CD4-positive, alpha-beta memory T cell (primary cell): Measurements from ENCODE around the gene C1QL4. TPM values are rescaled to one million over a fixed set of nuclear protein-coding genes. Genes with fewer than 3 reads are reported as not detected.
"Not testable (repeated sequence)": the region's sequence is repeated elsewhere in the genome, so short reads cannot be mapped to it uniquely, and the experiment has no call there.

ENCODE experiments used
- CTCF ChIA-PET: fragments of 350-600 bp; sonication (Branson Sonifier 250); formaldehyde crosslinking; loops from one replicate; lab custom pipeline; 2021; ENCODE audit warnings: inconsistent platforms; ENCODE audit not compliant: partially characterized antibody; lab: Charles Lee
- POLR2A ChIA-PET: fragments of 350-600 bp; sonication (Branson Sonifier 250); formaldehyde crosslinking; loops from one replicate; lab custom pipeline; 2021; ENCODE audit not compliant: partially characterized antibody; lab: Charles Lee
- DNase-seq, 5 donors: peaks; one replicate each; pipeline versions ENCODE4 v3.0.0 to v3.0.0-alpha.2; 2020 to 2022; ENCODE audit warnings: mixed read lengths in 1 of 5
- H3K27ac ChIP-seq: one replicate; pipeline ENCODE4 v1.7.0; 2013; ENCODE audit warnings: low read depth, low read length
- H3K27me3 ChIP-seq: 2 replicates; pipeline ENCODE4 v1.7.0; 2013; ENCODE audit warnings: mild to moderate bottlenecking, low read length, moderate library complexity; ENCODE audit not compliant: insufficient read depth
- H3K36me3 ChIP-seq: 2 replicates; pipeline ENCODE4 v1.7.0; 2013; ENCODE audit warnings: mild to moderate bottlenecking, low read length, moderate library complexity; ENCODE audit not compliant: insufficient read depth
- H3K4me1 ChIP-seq: 2 replicates; pipeline ENCODE4 v1.7.0; 2013; ENCODE audit warnings: mild to moderate bottlenecking, low read length, moderate library complexity; ENCODE audit not compliant: insufficient read depth
- H3K4me3 ChIP-seq, 2 donors: one replicate each; pipeline ENCODE4 v1.7.0; 2013; ENCODE audit warnings: low read length in 2 of 2, mild to moderate bottlenecking in 1 of 2
- H3K9me3 ChIP-seq, 2 donors: one replicate each; pipeline ENCODE4 v1.7.0; 2013; ENCODE audit warnings: low read length in 2 of 2, control low read depth in 1 of 2; ENCODE audit not compliant: control insufficient read depth in 1 of 2
- H3K27ac Mint-ChIP-seq, 7 donors: one replicate each; pipeline ENCODE4 v1.8.0; 2020 to 2021; ENCODE audit warnings: mixed read lengths in 7 of 7, mild to moderate bottlenecking in 6 of 7, inconsistent platforms in 3 of 7, moderate library complexity in 3 of 7
- H3K27me3 Mint-ChIP-seq, 2 donors: one replicate each; pipeline ENCODE4 v1.8.0; 2020 to 2021; ENCODE audit warnings: mixed read lengths in 2 of 2
- H3K36me3 Mint-ChIP-seq, 2 donors: one replicate each; pipeline ENCODE4 v1.8.0; 2020 to 2021; ENCODE audit warnings: mixed read lengths in 2 of 2, inconsistent platforms in 1 of 2, mild to moderate bottlenecking in 1 of 2
- H3K4me1 Mint-ChIP-seq, 4 donors: one replicate each; pipeline ENCODE4 v1.8.0; 2020 to 2021; ENCODE audit warnings: mixed read lengths in 4 of 4, mild to moderate bottlenecking in 1 of 4
- H3K4me3 Mint-ChIP-seq, 8 donors: one replicate each; pipeline ENCODE4 v1.8.0; 2020 to 2021; ENCODE audit warnings: mixed read lengths in 8 of 8, mild to moderate bottlenecking in 7 of 8, moderate library complexity in 6 of 8, inconsistent platforms in 3 of 8
- H3K9me3 Mint-ChIP-seq, 8 donors: one replicate each; pipeline ENCODE4 v1.8.0; 2020 to 2021; ENCODE audit warnings: mixed read lengths in 8 of 8, mild to moderate bottlenecking in 5 of 8, inconsistent platforms in 3 of 8, moderate library complexity in 1 of 8
- intact Hi-C: fragments of 100-400 bp; cut with micrococcal nuclease; formaldehyde crosslinking; loops from one replicate; pipeline ENCODE4 v1.15.1; 2023
- polyA plus RNA-seq, 2 donors: library from polyadenylated mRNA; unstranded; fragments of 300-500 nt; fragmentation: Illumina TruSeq; gene quantifications; one replicate each; pipeline ENCODE4 v1.2.3, GENCODE V29; 2021
- total RNA-seq, 2 experiments: library from RNA; stranded (reverse); gene quantifications; one replicate each; pipeline ENCODE4 v1.2.3, GENCODE V29; 2021

The C1QL4 gene
- total RNA-seq: not detected
- not detected for polyA plus RNA-seq

- peak within 1 kb of the TSS in 2 of 7 donors; percentile 24 to 52 for H3K27ac Mint-ChIP-seq
- intact Hi-C loops: loop anchor here (1.0 kb wide), 2 partner anchors 14 to 49 kb away; partner anchors contain the start of gene TROAP
- Histone ChIP-seq H3K4me3 (peak within 1 kb of the TSS in 1 of 2 donors; percentile 43), H3K4me1 (peaks cover 22% of the 10 kb centered on the region), H3K36me3 (no peaks in the 10 kb centered on the region), H3K27me3 (peaks cover 37% of the 10 kb centered on the region), H3K27ac (no peak within 1 kb of the TSS), H3K9me3 (no peaks in the 10 kb centered on the region)
- H3K27me3 Mint-ChIP-seq: peaks cover 41 to 63% of the 10 kb centered on the region in 2 donors
- DNase-seq: peak; percentile 81 to 87 (median 81)
- H3K36me3 Mint-ChIP-seq: no peaks in the 10 kb centered on the region
- H3K4me3 Mint-ChIP-seq: peak within 1 kb of the TSS; percentile 13 to 86 (median 70)
- H3K9me3 Mint-ChIP-seq: peaks cover 0 to 1% (median 0%) of the 10 kb centered on the region in 8 donors
- ChIA-PET CTCF (interaction anchor here (0.6 to 6.1 kb wide), 9 partner anchors 11 to 772 kb away, joined by 3 to 67 read pairs (median 7); partner anchors contain the start of genes DNAJC22 and TROAP), POLR2A (interaction anchor here (0.6 to 1.5 kb wide), 4 partner anchors 10 to 73 kb away, joined by 3 read pairs; partner anchors contain the start of genes DNAJC22 and SPATS2)
- peaks cover 16 to 41% (median 23%) of the 10 kb centered on the region in 4 donors for H3K4me1 Mint-ChIP-seq
Observed at GRCh38 chr12:49336645-49337584, at the start of gene C1QL4. Gene C1QL4, minus strand, starts transcription at chr12:49337188. Its CDS starts 711 bp downstream, at chr12:49336477.

GRCh38 chr12:49380184-49380583 lies 43.2 kb upstream of the C1QL4 start:
- H3K4me1 Mint-ChIP-seq, POLR2A ChIA-PET, DNase-seq, H3K9me3 Mint-ChIP-seq, H3K36me3 Mint-ChIP-seq, H3K36me3 ChIP-seq, H3K27me3 Mint-ChIP-seq, H3K27ac ChIP-seq, intact Hi-C loops, H3K4me3 ChIP-seq, H3K27me3 ChIP-seq, H3K9me3 ChIP-seq, H3K4me1 ChIP-seq, H3K4me3 Mint-ChIP-seq: not testable (repeated sequence)
- CTCF ChIA-PET: interaction anchor here (1.7 kb wide), 1 partner anchor 22 kb away, joined by 6 read pairs; no protein-coding TSS in a partner anchor
- H3K27ac Mint-ChIP-seq: peak overlapping the region in 1 of 7 donors; percentile 13

GRCh38 chr12:49377386-49377785 lies 40.4 kb upstream of the C1QL4 start:
- Histone ChIP-seq H3K36me3 (no peaks in the 10 kb centered on the region), H3K4me1 (no peaks in the 10 kb centered on the region), H3K27ac (no peak overlapping the region), H3K4me3 (no peak overlapping the region), H3K9me3 (no peaks in the 10 kb centered on the region), H3K27me3 (no peaks in the 10 kb centered on the region)
- DNase-seq: no peak
- Mint-ChIP-seq H3K9me3 (no peaks in the 10 kb centered on the region), H3K36me3 (peaks cover 0 to 4% of the 10 kb centered on the region in 2 donors), H3K4me1 (peaks cover 0 to 4% (median 2%) of the 10 kb centered on the region in 4 donors), H3K27me3 (no peaks in the 10 kb centered on the region), H3K27ac (no peak overlapping the region), H3K4me3 (no peak overlapping the region)
- ChIA-PET POLR2A (interaction anchor here (1.6 kb wide), 1 partner anchor 10 kb away, joined by 7 read pairs; the partner anchor contains the start of gene SPATS2), CTCF (interaction anchor here (1.2 kb wide), 1 partner anchor 18 kb away, joined by 4 read pairs; no protein-coding TSS in a partner anchor)
- intact Hi-C loops: no loop called here

GRCh38 chr12:49375406-49375805 lies 38.4 kb upstream of the C1QL4 start:
- ChIA-PET CTCF (interaction anchor here (0.7 to 1.5 kb wide), 4 partner anchors 9 to 28 kb away, joined by 3 to 7 read pairs (median 4); partner anchors contain the start of genes DNAJC22 and SPATS2), POLR2A (interaction anchor here (1.3 kb wide), 1 partner anchor 9 kb away, joined by 8 read pairs; the partner anchor contains the start of gene SPATS2)
- intact Hi-C loops: no loop called here
- Histone ChIP-seq H3K9me3 (no peaks in the 10 kb centered on the region), H3K27ac (no peak overlapping the region), H3K27me3 (no peaks in the 10 kb centered on the region), H3K4me3 (no peak overlapping the region), H3K36me3 (no peaks in the 10 kb centered on the region), H3K4me1 (no peaks in the 10 kb centered on the region)
- H3K36me3 Mint-ChIP-seq: peaks cover 0 to 4% of the 10 kb centered on the region in 2 donors
- no peak for DNase-seq
- H3K9me3 Mint-ChIP-seq: no peaks in the 10 kb centered on the region
- no peaks in the 10 kb centered on the region for H3K27me3 Mint-ChIP-seq
- peaks cover 0 to 4% (median 2%) of the 10 kb centered on the region in 4 donors for H3K4me1 Mint-ChIP-seq
- H3K4me3 Mint-ChIP-seq: no peak overlapping the region
- no peak overlapping the region for H3K27ac Mint-ChIP-seq

GRCh38 chr12:49370539-49370938 lies 33.6 kb upstream of the C1QL4 start:
- intact Hi-C loops: no loop called here
- Mint-ChIP-seq H3K4me1 (peaks cover 18 to 37% (median 27%) of the 10 kb centered on the region in 4 donors), H3K9me3 (no peaks in the 10 kb centered on the region), H3K27ac (peak overlapping the region in 2 of 7 donors; percentile 11 to 37), H3K27me3 (peaks cover 0 to 1% of the 10 kb centered on the region in 2 donors), H3K36me3 (peaks cover 4 to 5% of the 10 kb centered on the region in 2 donors), H3K4me3 (no peak overlapping the region)
- no peak overlapping the region for H3K27ac ChIP-seq
- DNase-seq: no peak
- CTCF ChIA-PET: interaction anchor here (1.0 to 6.7 kb wide), 3 partner anchors 13 to 23 kb away, joined by 3 to 70 read pairs (median 4); no protein-coding TSS in a partner anchor
- H3K4me3 ChIP-seq: no peak overlapping the region
- no peaks in the 10 kb centered on the region for H3K36me3 ChIP-seq
- H3K27me3 ChIP-seq: no peaks in the 10 kb centered on the region
- no peaks in the 10 kb centered on the region for H3K9me3 ChIP-seq
- peaks cover 19% of the 10 kb centered on the region for H3K4me1 ChIP-seq
- POLR2A ChIA-PET: interaction anchor here (0.6 kb wide), 1 partner anchor 167 kb away, joined by 3 read pairs; no protein-coding TSS in a partner anchor

- Mint-ChIP-seq H3K4me1 (peaks cover 19 to 37% (median 28%) of the 10 kb centered on the region in 4 donors), H3K9me3 (no peaks in the 10 kb centered on the region), H3K4me3 (peak overlapping the region in 3 of 8 donors; percentile 6 to 29 (median 7)), H3K27ac (peak overlapping the region in 5 of 7 donors; percentile 6 to 77 (median 72)), H3K27me3 (peaks cover 0 to 1% of the 10 kb centered on the region in 2 donors), H3K36me3 (peaks cover 4 to 5% of the 10 kb centered on the region in 2 donors)
- CTCF ChIA-PET: interaction anchor here (1.0 to 6.7 kb wide), 3 partner anchors 12 to 22 kb away, joined by 3 to 70 read pairs (median 4); no protein-coding TSS in a partner anchor
- POLR2A ChIA-PET: interaction anchor here (1.2 kb wide), 1 partner anchor 104 kb away, joined by 4 read pairs; no protein-coding TSS in a partner anchor
- Histone ChIP-seq H3K27me3 (no peaks in the 10 kb centered on the region), H3K9me3 (no peaks in the 10 kb centered on the region), H3K36me3 (no peaks in the 10 kb centered on the region), H3K27ac (no peak overlapping the region), H3K4me3 (peak overlapping the region in 1 of 2 donors; percentile 7), H3K4me1 (peaks cover 19% of the 10 kb centered on the region)
- intact Hi-C loops: loop anchor here (5.0 kb wide), 1 partner anchor 198 kb away; the partner anchor contains the start of gene MCRS1
- DNase-seq: peak in 2 of 5 donors; percentile 14 to 23
Observed at GRCh38 chr12:49369411-49370145, 32.6 kb upstream of the C1QL4 start.
